Choroid plexus epithelial cell (primary cell): ENCODE data around the gene HIGD1A.

ENCODE experiments used
- DNase-seq: peaks from one replicate; pipeline ENCODE4 v3.0.0-alpha.2; 2010; ENCODE audit warnings: low read depth
- H3K4me3 ChIP-seq: 2 replicates; pipeline ENCODE4 v1.5.1; 2011; ENCODE audit warnings: low read depth, mild to moderate bottlenecking, control low read depth, low read length, moderate library complexity
- CTCF ChIP-seq: conservative IDR thresholded peaks from 2 replicates; pipeline ENCODE4 v1.5.1; 2011; ENCODE audit warnings: low read depth, mild to moderate bottlenecking, control low read depth, inconsistent platforms, low read length, moderate library complexity

The HIGD1A gene

GRCh38 chr3:42838571-42838970, 34.3 kb upstream of the HIGD1A start:
- no peak for TF ChIP-seq CTCF
- DNase-seq: no peak
- H3K4me3 ChIP-seq: no peak overlapping the region

GRCh38 chr3:42836150-42837123, 32.1 kb upstream of the HIGD1A start:
- peak; percentile 5 for TF ChIP-seq CTCF
- H3K4me3 ChIP-seq: no peak overlapping the region
- no peak for DNase-seq

- peak; percentile 82 for TF ChIP-seq CTCF
- peak; percentile 62 for DNase-seq
- H3K4me3 ChIP-seq: no peak overlapping the region
Observed at GRCh38 chr3:42831321-42831713, 27.0 kb upstream of the HIGD1A start.

GRCh38 chr3:42830437-42831320, 26.4 kb upstream of the HIGD1A start:
- DNase-seq: peak; percentile 67
- no peak overlapping the region for H3K4me3 ChIP-seq
- peak; percentile 62 for TF ChIP-seq CTCF

- no peak overlapping the region for H3K4me3 ChIP-seq
- no peak for DNase-seq
- TF ChIP-seq CTCF: no peak
Observed at GRCh38 chr3:42829628-42830436, 25.5 kb upstream of the HIGD1A start.

- no peak for DNase-seq
- H3K4me3 ChIP-seq: no peak overlapping the region
- no peak for TF ChIP-seq CTCF
Observed at GRCh38 chr3:42829083-42829627, 24.9 kb upstream of the HIGD1A start.
